Ovary (tissue), 3 donors: ENCODE measurements around the gene FAM20A.

Experiments used
- CTCF ChIP-seq, 3 donors: fragments of 450-650 bp in 2 of 3; fragments of 200-600 bp in 1 of 3; IDR thresholded peaks; one replicate each; pipeline versions ENCODE4 v1.5.1 to v1.8.0; 2016 to 2022; ENCODE audit warnings: antibody characterized with exemption in 3 of 3, mild to moderate bottlenecking in 1 of 3
- POLR2A ChIP-seq: fragments of 450-650 bp; IDR thresholded peaks from one replicate; pipeline ENCODE4 v1.6.1; 2017; ENCODE audit warnings: antibody characterized with exemption, mild to moderate bottlenecking, moderate library complexity
- donor health status: DM: no; HTN: no; CAD: no.

GRCh38 chr17:68641276-68642117 is 40.3 kb upstream of the FAM20A start:
- no peak for TF ChIP-seq CTCF (IDR thresholded peaks at IDR 0.05)
- no peak for TF ChIP-seq POLR2A
